RWPE1 (cell line): ENCODE data around the gene GNG2.

Experiments used
- CTCF ChIA-PET: fragments of 350-600 bp; sonication (Branson Sonifier 250); formaldehyde crosslinking; extraction: SDS; loops from one replicate; lab custom pipeline; 2021; lab: Yijun Ruan, JAX
- POLR2A ChIA-PET: fragments of 400-600 bp; formaldehyde crosslinking; extraction: SDS; loops from one replicate; lab custom pipeline; 2020; ENCODE audit warnings: antibody characterized with exemption; ENCODE audit not compliant: low non-redundant PET; lab: Yijun Ruan, JAX
- DNase-seq: peaks from one replicate; pipeline ENCODE4 v3.0.0; 2012; ENCODE audit warnings: low spot score
- H3K27ac ChIP-seq: fragments of 450-650 bp; 2 replicates; pipeline ENCODE4 v1.5.1; 2017
- TF ChIP-seq, protein P1 (sequence below): fragments of 450-650 bp; conservative IDR thresholded peaks from 2 replicates; pipeline ENCODE4 v1.5.1; 2017; ENCODE audit warnings: low read depth, mild to moderate bottlenecking

The GNG2 gene

GRCh38 chr14:51869411-51870100 lies 9.1 kb downstream of the GNG2 start:
- TF ChIP-seq, protein P1, sequence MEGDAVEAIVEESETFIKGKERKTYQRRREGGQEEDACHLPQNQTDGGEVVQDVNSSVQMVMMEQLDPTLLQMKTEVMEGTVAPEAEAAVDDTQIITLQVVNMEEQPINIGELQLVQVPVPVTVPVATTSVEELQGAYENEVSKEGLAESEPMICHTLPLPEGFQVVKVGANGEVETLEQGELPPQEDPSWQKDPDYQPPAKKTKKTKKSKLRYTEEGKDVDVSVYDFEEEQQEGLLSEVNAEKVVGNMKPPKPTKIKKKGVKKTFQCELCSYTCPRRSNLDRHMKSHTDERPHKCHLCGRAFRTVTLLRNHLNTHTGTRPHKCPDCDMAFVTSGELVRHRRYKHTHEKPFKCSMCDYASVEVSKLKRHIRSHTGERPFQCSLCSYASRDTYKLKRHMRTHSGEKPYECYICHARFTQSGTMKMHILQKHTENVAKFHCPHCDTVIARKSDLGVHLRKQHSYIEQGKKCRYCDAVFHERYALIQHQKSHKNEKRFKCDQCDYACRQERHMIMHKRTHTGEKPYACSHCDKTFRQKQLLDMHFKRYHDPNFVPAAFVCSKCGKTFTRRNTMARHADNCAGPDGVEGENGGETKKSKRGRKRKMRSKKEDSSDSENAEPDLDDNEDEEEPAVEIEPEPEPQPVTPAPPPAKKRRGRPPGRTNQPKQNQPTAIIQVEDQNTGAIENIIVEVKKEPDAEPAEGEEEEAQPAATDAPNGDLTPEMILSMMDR = no peak
- ChIA-PET POLR2A (no interaction called here), CTCF (interaction anchor here (0.6 kb wide), 1 partner anchor 35 kb away, joined by 3 read pairs; no protein-coding TSS in a partner anchor)
- no peak overlapping the region for H3K27ac ChIP-seq
- no peak for DNase-seq

GRCh38 chr14:51870606-51871005 lies 10.2 kb downstream of the GNG2 start:
- ChIA-PET POLR2A (no interaction called here), CTCF (no interaction called here)
- no peak overlapping the region for H3K27ac ChIP-seq
- TF ChIP-seq, protein P1 = no peak
- DNase-seq = no peak

DNA sequence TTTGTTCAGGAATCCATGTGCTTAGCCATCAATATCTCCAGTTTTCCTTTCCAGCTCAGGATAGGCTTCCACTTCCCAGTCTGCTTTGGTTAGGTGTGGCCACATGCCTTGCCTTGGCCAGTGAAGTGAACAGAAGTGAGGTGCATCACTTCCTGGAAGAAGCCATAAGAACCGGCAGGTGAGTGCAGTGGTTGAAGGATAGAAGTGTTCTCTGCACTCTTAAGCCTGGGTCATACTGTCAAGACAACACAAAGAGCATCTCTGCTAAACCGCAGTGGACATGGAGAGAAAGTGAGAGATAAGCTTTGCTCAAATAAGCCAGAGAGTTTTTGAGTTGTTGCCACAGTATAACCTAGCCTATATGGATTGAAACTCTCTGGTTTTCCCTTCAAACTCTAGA lies 11.4 kb downstream of the GNG2 start:
- ChIA-PET POLR2A (no interaction called here), CTCF (no interaction called here)
- TF ChIP-seq, protein P1 = no peak
- DNase-seq = no peak
- no peak overlapping the region for H3K27ac ChIP-seq

GRCh38 chr14:51872396-51872795 lies 12.0 kb downstream of the GNG2 start:
- no peak for DNase-seq
- CTCF ChIA-PET = no interaction called here

DNA sequence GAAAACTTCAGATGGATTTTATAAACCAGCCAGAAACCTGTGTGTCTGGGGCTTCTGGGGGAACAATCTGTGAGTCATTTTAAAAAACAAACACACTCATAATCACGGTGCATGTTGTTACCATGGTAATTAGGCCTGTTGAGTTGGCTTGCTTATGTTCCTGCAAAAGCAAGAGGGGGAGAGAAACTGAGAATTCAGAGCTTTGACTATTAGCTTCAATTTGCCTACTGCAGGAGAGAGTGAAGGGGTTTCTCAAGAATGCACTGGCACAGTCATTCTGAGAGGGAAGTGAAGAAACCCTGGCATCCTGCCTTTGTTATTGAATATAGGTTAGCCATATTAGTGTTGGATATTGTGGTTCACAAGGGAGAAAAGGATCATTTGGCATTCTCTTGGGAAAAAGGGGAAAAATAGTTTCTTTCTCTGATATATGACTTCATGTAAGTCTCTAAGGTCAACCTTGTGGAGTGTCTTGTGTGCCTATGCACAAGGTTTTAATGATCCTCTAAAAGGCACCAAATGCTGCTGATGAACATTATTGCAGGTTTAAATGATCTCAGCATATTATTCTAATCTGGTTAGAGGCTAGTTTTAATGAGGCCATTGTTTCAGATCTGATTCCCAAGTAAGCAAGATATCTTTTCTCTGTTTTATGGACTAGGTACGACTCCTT lies 12.9 kb downstream of the GNG2 start:
- peak; percentile 81 for DNase-seq
- TF ChIP-seq, protein P1 = no peak
- CTCF ChIA-PET = no interaction called here
- POLR2A ChIA-PET = no interaction called here
- H3K27ac ChIP-seq = peak overlapping the region; percentile 78

More at GRCh38 chr14:51872396-51872795, 12.0 kb downstream of the GNG2 start:
- TF ChIP-seq, protein P1 = no peak
- no peak overlapping the region for H3K27ac ChIP-seq
- POLR2A ChIA-PET = no interaction called here

- no peak overlapping the region for H3K27ac ChIP-seq
- POLR2A ChIA-PET = no interaction called here
- TF ChIP-seq, protein P1 = no peak
- CTCF ChIA-PET = no interaction called here
- no peak for DNase-seq
Observed at GRCh38 chr14:51877810-51878209, 17.4 kb downstream of the GNG2 start.
